ENCODE results near the gene NAT16. TPM values are rescaled to one million over a fixed set of nuclear protein-coding genes. Genes with fewer than 3 reads are reported as not detected.
A peak's percentile ranks its signal among the peaks of the same experiment; 100 is the strongest.
"Not testable (repeated sequence)": the region's sequence is repeated elsewhere in the genome, so short reads cannot be mapped to it uniquely, and the experiment has no call there.

The NAT16 gene
- total RNA-seq, 2 donors from 2014 or later, result not detected

DNA sequence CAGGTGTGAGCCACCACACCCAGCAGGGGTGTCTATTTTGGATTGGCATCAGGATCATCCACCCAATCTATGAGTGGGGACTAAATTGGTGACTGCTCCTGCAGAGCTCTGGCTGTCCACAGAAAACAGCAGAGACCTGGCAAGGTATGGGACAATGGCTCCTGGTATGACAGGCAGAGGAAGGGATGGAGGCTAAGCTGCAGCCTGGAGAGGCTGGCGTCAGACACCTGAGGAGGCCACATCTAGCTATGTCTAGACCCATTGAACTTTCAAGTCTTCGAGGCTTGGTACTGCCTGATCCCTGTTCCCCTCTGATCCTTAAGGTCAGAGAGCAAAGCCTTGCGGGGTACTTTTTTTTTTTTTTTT lies 56.4 kb downstream of the NAT16 start:
- TF ChIP-seq, protein P1, sequence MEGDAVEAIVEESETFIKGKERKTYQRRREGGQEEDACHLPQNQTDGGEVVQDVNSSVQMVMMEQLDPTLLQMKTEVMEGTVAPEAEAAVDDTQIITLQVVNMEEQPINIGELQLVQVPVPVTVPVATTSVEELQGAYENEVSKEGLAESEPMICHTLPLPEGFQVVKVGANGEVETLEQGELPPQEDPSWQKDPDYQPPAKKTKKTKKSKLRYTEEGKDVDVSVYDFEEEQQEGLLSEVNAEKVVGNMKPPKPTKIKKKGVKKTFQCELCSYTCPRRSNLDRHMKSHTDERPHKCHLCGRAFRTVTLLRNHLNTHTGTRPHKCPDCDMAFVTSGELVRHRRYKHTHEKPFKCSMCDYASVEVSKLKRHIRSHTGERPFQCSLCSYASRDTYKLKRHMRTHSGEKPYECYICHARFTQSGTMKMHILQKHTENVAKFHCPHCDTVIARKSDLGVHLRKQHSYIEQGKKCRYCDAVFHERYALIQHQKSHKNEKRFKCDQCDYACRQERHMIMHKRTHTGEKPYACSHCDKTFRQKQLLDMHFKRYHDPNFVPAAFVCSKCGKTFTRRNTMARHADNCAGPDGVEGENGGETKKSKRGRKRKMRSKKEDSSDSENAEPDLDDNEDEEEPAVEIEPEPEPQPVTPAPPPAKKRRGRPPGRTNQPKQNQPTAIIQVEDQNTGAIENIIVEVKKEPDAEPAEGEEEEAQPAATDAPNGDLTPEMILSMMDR (IDR thresholded peaks at IDR 0.05), result no peak
- no peak for TF ChIP-seq POLR2A (IDR thresholded peaks at IDR 0.05)
- TF ChIP-seq POLR2AphosphoS5 (IDR thresholded peaks at IDR 0.05), result no peak
- intact Hi-C loops (cut with DNase I), result no loop called here
- no peaks in the 10 kb centered on the region for H3K36me3 ChIP-seq
- H3K4me1 ChIP-seq (replicated peaks), result no peaks in the 10 kb centered on the region
- WGBS, result 93% methylated on average over 3 of the region's 3 CpGs
- no peaks in the 10 kb centered on the region for H3K27me3 ChIP-seq (replicated peaks; ENCODE audit: insufficient read depth)
- no peaks in the 10 kb centered on the region for H3K9me3 ChIP-seq
- no peak for DNase-seq (ENCODE audit: low spot score)
- H3K4me3 ChIP-seq, result no peak overlapping the region
- H3K27ac ChIP-seq, result no peak overlapping the region

DNA sequence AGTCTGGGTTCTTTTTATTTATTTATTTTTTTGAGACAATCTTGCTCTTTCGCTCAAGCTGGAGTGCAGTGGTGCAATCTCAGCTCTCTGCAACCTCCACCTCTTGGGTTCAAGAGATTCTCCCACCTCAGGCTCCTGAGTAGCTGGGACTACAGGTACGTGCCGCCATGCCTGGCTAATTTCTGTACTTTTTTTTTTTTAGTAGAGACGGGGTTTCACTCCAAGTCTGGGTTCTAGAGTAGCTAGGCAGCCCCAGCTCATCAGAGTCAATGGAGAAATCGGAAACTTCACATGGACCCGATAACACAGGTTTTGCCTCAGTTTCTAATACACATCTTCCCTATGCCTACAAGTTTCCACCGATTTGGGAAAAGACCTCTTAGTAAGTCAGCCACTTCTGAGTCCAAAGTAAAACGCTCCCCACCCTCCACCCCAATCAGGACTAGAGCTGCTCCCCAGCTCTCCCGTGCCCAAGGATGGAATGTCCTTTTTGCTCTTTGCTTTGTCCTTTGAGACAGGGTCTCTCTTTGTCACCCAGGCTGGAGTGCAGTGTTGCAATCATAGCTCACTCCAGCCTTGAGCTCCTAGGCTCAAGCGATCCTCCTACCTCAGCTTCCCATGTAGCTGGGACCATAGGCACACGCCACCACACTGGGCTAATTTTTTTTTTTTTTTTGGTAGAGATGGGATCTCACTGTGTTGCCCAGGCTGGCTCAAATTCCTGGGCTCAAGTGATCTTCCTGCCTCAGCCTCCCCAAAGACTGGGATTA lies 57.0 kb downstream of the NAT16 start:
- Histone ChIP-seq H3K9me3 (no peaks in the 10 kb centered on the region), H3K27ac (peak overlapping the region; percentile 72 to 74), H3K4me3 (no peak overlapping the region), H3K27me3 (replicated peaks; ENCODE audit: insufficient read depth) (no peaks in the 10 kb centered on the region), H3K36me3 (no peaks in the 10 kb centered on the region), H3K4me1 (replicated peaks) (no peaks in the 10 kb centered on the region)
- no peak for DNase-seq (ENCODE audit: low spot score)
- intact Hi-C loops (cut with DNase I), result no loop called here
- TF ChIP-seq POLR2AphosphoS5 (IDR thresholded peaks at IDR 0.05) (no peak), POLR2A (IDR thresholded peaks at IDR 0.05) (no peak)
- TF ChIP-seq, protein P1 (IDR thresholded peaks at IDR 0.05), result no peak
- 91% methylated on average over 11 of the region's 11 CpGs for WGBS

DNA sequence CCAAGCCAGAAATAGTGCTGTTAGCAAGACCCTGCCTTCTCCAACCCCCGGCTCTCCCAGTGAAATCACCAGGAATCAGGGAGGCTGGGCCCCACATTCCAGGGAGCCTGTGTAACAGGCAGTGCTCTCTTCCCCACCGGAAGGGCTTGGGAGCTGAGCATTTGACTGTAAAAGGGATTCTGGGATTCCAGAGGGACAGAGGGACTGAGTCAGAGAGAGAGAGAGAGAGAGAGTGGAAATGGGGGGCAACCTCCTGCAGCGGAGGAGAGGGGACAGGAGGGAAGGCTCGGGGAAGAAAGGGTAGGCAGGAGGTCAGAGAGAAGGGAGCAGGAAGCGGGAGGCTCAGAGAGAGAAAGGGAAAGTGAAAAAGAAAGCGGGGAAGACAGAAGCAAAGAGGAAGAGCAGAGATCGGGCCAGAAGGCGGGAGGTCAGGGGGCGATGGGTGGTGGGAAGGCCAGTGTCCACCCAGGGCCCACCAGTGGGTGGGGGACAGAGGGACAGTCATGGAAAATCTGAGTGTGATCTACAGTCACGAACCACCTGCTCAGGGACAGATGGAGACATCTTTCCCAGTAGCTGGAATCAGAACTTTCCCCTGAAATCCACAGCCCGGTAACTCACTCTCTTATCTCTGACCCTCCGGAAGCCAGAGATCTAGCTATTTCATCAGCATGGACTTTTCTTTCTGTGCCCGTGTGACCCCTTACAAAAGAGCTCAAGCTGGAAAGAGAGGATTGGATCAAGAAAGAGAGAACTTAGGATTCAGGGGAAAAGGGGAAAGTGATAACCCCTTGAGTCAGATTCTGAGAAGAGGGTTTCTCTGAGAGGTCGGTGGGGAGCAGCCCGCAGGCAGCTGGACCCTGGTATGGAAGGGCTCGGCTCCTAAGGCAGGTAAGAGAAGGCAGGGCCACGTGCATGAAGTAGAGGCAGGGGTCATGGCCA lies 57.8 kb downstream of the NAT16 start:
- no peaks in the 10 kb centered on the region for H3K4me1 ChIP-seq (replicated peaks)
- TF ChIP-seq POLR2AphosphoS5 (IDR thresholded peaks at IDR 0.05) (peak; percentile 56), POLR2A (IDR thresholded peaks at IDR 0.05) (no peak)
- TF ChIP-seq, protein P1 (IDR thresholded peaks at IDR 0.05), result no peak
- WGBS, result 47% methylated on average over 17 of the region's 17 CpGs

DNA sequence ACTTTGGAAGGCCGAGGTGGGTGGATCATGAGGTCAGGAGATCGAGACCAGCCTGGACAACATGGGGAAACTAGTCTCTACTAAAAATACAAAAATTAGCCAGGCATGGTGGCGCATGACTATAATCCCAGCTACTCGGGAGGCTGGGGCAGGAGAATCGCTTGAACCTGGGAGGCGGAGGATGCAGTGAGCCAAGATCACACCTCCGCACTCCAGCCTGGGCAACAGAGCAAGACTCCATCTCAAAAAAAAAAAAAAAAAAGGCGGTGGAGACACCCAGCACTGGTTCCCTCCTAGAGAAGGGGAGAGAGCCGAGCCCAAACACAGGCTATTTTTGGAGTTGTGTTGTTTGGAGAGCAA lies 58.5 kb downstream of the NAT16 start:
- H3K4me1 ChIP-seq (replicated peaks); DNase-seq (ENCODE audit: low spot score); H3K9me3 ChIP-seq; H3K27me3 ChIP-seq (replicated peaks; ENCODE audit: insufficient read depth); H3K36me3 ChIP-seq; intact Hi-C loops (cut with DNase I); H3K4me3 ChIP-seq: not testable (repeated sequence)
- WGBS, result 66% methylated on average over 9 of the region's 9 CpGs
- H3K27ac ChIP-seq, result peak overlapping the region; percentile 72 to 74

More for the DNA sequence above, 57.8 kb downstream of the NAT16 start:
- Histone ChIP-seq H3K27me3 (replicated peaks; ENCODE audit: insufficient read depth) (no peaks in the 10 kb centered on the region), H3K4me3 (peak overlapping the region in 1 of 2 donors; percentile 13), H3K27ac (peak overlapping the region; percentile 72 to 74), H3K9me3 (no peaks in the 10 kb centered on the region), H3K36me3 (no peaks in the 10 kb centered on the region)
- DNase-seq (ENCODE audit: low spot score), result no peak
- intact Hi-C loops (cut with DNase I), result no loop called here

Small RNAs within 50 kb of the gene (microRNA-seq; reads per million reads assigned to microRNA genes)
- gene MIR4653, result not detected

Small RNAs within 50 kb of the gene (small RNA-seq; reads per million reads assigned to genes)
- 0 reads per million in 2 donors for gene MIR4653

Other genes with a start within 250 kb of the NAT16 start
- gene MUC3A, start 230.8 kb downstream of the NAT16 start, total RNA-seq, result 10 to 100 TPM; 28.8 to 46.0 TPM
- gene MUC12, start 210.7 kb downstream of the NAT16 start, total RNA-seq, result 10 to 100 TPM in 1 of 2 donors, 1 to 10 TPM in 1; 4.0 to 20.9 TPM
- under 1 TPM in 1 of 2 donors, not detected in 1; 0.23 TPM for gene MUC17, start 160.2 kb downstream of the NAT16 start, total RNA-seq
- 10 to 100 TPM; 32.0 to 36.1 TPM for gene TRIM56, start 94.8 kb downstream of the NAT16 start, total RNA-seq
- 10 to 100 TPM in 1 of 2 donors, 1 to 10 TPM in 1; 3.7 to 24.4 TPM for gene SERPINE1, start 53.2 kb downstream of the NAT16 start, total RNA-seq
- 10 to 100 TPM; 47.2 to 90.0 TPM for gene AP1S1, start 25.8 kb downstream of the NAT16 start, total RNA-seq
- under 1 TPM; 0.14 to 0.68 TPM for gene VGF, start 14.7 kb downstream of the NAT16 start, total RNA-seq
- gene MOGAT3, start 20.7 kb upstream of the NAT16 start, total RNA-seq, result not detected
- 10 to 100 TPM; 24.2 to 52.5 TPM for gene PLOD3, start 37.3 kb upstream of the NAT16 start, total RNA-seq
- gene ZNHIT1, start 37.9 kb upstream of the NAT16 start, total RNA-seq, result 100 to 1,000 TPM in 1 of 2 donors, 10 to 100 TPM in 1; 75.2 to 109 TPM
- 10 to 100 TPM in 1 of 2 donors, 1 to 10 TPM in 1; 9.2 to 17.4 TPM for gene CLDN15, start 57.5 kb upstream of the NAT16 start, total RNA-seq
- 100 to 1,000 TPM; 238 to 256 TPM for gene FIS1, start 64.8 kb upstream of the NAT16 start, total RNA-seq
- gene IFT22, start 141.5 kb upstream of the NAT16 start, total RNA-seq, result 10 to 100 TPM; 24.7 to 37.7 TPM
- 10 to 100 TPM in 1 of 2 donors, 1 to 10 TPM in 1; 3.8 to 10.3 TPM for gene COL26A1, start 182.6 kb upstream of the NAT16 start, total RNA-seq